GM13977 (cell line): ENCODE measurements around the gene UNC13A.

ENCODE experiments used
- DNase-seq: peaks from one replicate; pipeline ENCODE4 v3.0.0; 2012; ENCODE audit warnings: low spot score
- CTCF ChIP-seq: IDR thresholded peaks from 2 replicates; pipeline ENCODE4 v1.5.1; 2012; ENCODE audit warnings: mild to moderate bottlenecking, control low read depth; ENCODE audit not compliant: insufficient read depth; ENCODE audit errors: extremely low read depth, missing control alignments
- in situ Hi-C: fragments of 300-500 bp; cut with MboI; formaldehyde crosslinking; loops from one replicate; pipeline ENCODE4 v1.12.0; 2022; ENCODE audit warnings: low sequenced_read_pairs, low pct_unique_long_range_greater_than_20kb, mixed read lengths, inconsistent platforms; ENCODE audit not compliant: unreplicated experiment

UNC13A gene

GRCh38 chr19:17687141-17687856, 855 bp downstream of the UNC13A start:
- in situ Hi-C loops, result no loop called here
- DNase-seq, result no peak
- no peak for TF ChIP-seq CTCF

GRCh38 chr19:17686592-17687024, 1.5 kb downstream of the UNC13A start:
- peak; percentile 45 for DNase-seq
- no peak for TF ChIP-seq CTCF

DNA sequence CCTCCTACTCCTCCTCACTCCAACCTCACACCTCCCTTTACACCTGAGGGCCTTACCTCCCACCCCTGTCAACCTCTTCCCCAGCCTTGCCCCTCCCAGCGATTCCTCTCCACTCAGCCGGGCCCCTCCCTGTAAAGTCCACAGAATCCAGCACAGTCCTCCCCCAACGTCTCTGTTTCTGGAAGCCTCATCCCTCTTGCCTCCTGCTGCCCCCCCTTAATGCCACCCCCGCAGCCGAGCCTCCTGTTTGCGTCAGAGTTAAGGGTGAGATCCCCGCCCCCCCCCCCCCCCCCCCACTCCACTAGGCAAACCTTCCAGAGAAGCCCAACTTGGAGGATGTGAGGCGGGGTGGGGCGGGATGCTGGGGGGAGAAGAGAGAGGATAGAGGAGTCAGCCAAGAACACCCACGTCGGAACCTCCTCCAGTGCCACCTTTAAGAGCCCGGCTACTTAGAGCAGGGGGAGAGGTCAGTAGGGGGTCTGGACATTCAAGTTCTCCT, 2.1 kb downstream of the UNC13A start:
- in situ Hi-C loops, result no loop called here
- TF ChIP-seq CTCF, result no peak
- no peak for DNase-seq

More at GRCh38 chr19:17686592-17687024, 1.5 kb downstream of the UNC13A start:
- in situ Hi-C loops, result no loop called here

- no peak for DNase-seq
- TF ChIP-seq CTCF, result no peak
- in situ Hi-C loops, result no loop called here
Measured at GRCh38 chr19:17685451-17686022, 2.6 kb downstream of the UNC13A start.

DNA sequence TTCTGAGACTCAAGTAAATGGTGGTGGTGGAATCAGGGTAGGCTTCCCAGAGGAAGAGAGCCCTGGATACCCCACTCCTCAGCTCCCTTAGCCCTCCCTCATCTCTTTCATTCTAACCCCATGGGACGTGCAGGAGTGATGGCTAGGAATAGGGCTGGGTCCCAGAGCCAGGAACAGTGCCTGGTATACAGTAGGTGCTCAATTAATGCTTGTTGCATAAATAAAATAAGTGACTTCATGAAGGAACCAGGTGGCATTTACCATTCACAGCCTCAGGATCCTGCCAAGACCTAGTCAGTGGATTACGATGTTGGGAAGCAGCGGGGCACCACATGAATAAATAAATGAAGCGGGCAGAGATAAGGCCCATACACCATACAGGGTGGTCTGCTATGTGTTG, 3.9 kb downstream of the UNC13A start:
- no peak for TF ChIP-seq CTCF
- no peak for DNase-seq
- in situ Hi-C loops, result no loop called here

DNA sequence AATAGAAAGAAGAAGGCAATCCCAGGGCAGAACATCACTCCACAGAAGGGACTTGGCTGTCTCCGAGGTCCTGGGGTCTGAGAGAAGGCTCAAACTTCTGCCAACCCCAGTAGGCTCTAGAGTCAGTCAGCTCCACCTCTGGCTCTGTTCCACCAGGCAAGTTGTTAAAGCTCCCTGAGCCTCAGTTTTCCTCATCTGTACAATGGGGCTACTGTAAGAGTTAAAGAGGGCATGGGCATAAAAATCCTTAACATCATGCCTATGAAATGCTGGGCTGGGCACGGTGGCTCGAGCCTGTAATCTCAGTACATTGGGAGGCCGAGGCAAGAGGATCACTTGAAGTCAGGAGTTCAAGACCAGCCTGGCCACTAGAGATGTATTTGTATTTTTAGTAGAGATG, 5.1 kb downstream of the UNC13A start:
- TF ChIP-seq CTCF, result no peak

More for the DNA sequence above, 5.1 kb downstream of the UNC13A start:
- no peak for DNase-seq
- in situ Hi-C loops, result no loop called here
